Measurements from ENCODE around the gene MRPS35.

- TF ChIP-seq CTCF (IDR thresholded peaks at IDR 0.05) (no peak), SMAD4 (CRISPR knock-in tag; IDR thresholded peaks at IDR 0.05) (no peak), AFF4 (CRISPR knock-in tag; IDR thresholded peaks at IDR 0.05; ENCODE audit: borderline replicate concordance) (no peak), ELF4 (CRISPR knock-in tag; IDR thresholded peaks at IDR 0.05; ENCODE audit: low read depth) (no peak), E2F1 (CRISPR knock-in tag; IDR thresholded peaks at IDR 0.05) (no peak), ESRRA (CRISPR knock-in tag; IDR thresholded peaks at IDR 0.05; ENCODE audit: borderline replicate concordance) (no peak), MAX (CRISPR knock-in tag; IDR thresholded peaks at IDR 0.05) (no peak), USF2 (CRISPR knock-in tag; IDR thresholded peaks at IDR 0.05) (no peak), HMGA2 (CRISPR knock-in tag; IDR thresholded peaks at IDR 0.05) (no peak)
Measured at GRCh38 chr12:27777141-27777540, 66.5 kb downstream of the MRPS35 start.

All from WTC11 (cell line).